Neural cell (in vitro differentiated cells): Measurements from ENCODE around the gene RASD2. TPM values are rescaled to one million over a fixed set of nuclear protein-coding genes. Genes with fewer than 3 reads are reported as not detected.

Experiments used
- H2AFZ ChIP-seq: fragments of 200-600, 300-800 bp; sonication (generic), shearing (Covaris generic); 2 replicates; pipeline ENCODE4 v1.6.0; 2014; ENCODE audit warnings: low read depth, mild to moderate bottlenecking, antibody characterized with exemption, low read length, moderate library complexity
- H3F3A ChIP-seq: fragments of 200-600 bp; shearing (Covaris generic); 2 replicates; pipeline ENCODE4 v1.6.1; 2016; ENCODE audit warnings: mild to moderate bottlenecking, moderate library complexity, mixed read lengths, antibody characterized with exemption, low read length; ENCODE audit not compliant: insufficient read depth, poor library complexity, severe bottlenecking
- H3K27ac ChIP-seq: fragments of 200-600, 300-800 bp; sonication (generic), shearing (Covaris generic); 2 replicates; pipeline ENCODE4 v1.5.1; 2014; ENCODE audit warnings: mild to moderate bottlenecking, low read length, moderate library complexity
- H3K27me3 ChIP-seq: fragments of 300-800, 200-600 bp; sonication (generic), shearing (Covaris generic); 2 replicates; pipeline ENCODE4 v1.6.0; 2014; ENCODE audit warnings: mild to moderate bottlenecking, low read depth, low read length, moderate library complexity; ENCODE audit not compliant: insufficient read depth
- H3K36me3 ChIP-seq: fragments of 300-800, 200-600 bp; sonication (generic), shearing (Covaris generic); 2 replicates; pipeline ENCODE4 v1.5.1; 2014; ENCODE audit warnings: mild to moderate bottlenecking, antibody characterized with exemption, low read length, moderate library complexity; ENCODE audit not compliant: insufficient read depth
- H3K4me2 ChIP-seq: fragments of 300-800, 200-600 bp; sonication (generic), shearing (Covaris generic); 2 replicates; pipeline ENCODE4 v1.6.0; 2014; ENCODE audit warnings: mild to moderate bottlenecking, low read length
- H3K4me3 ChIP-seq: fragments of 300-800, 200-600 bp; sonication (generic), shearing (Covaris generic); 2 replicates; pipeline ENCODE4 v1.5.1; 2014; ENCODE audit warnings: mild to moderate bottlenecking, low read length, moderate library complexity
- H3K79me2 ChIP-seq: fragments of 200-600 bp; shearing (Covaris generic); replicated peaks from 2 replicates; pipeline ENCODE4 v1.6.0; 2014; ENCODE audit warnings: mild to moderate bottlenecking, low read length, moderate library complexity; ENCODE audit not compliant: insufficient read depth
- H3K9ac ChIP-seq: fragments of 300-800, 200-600 bp; sonication (generic), shearing (Covaris generic); 2 replicates; pipeline ENCODE4 v1.6.1; 2016; ENCODE audit warnings: mild to moderate bottlenecking, low read length, mixed read lengths
- H3K9me2 ChIP-seq: fragments of 200-600 bp; shearing (Covaris generic); 2 replicates; pipeline ENCODE4 v1.6.1; 2016; ENCODE audit warnings: mild to moderate bottlenecking, low read length, mixed read lengths; ENCODE audit not compliant: insufficient read depth
- H3K9me3 ChIP-seq: fragments of 200-600, 300-800 bp; sonication (generic), shearing (Covaris generic); 2 replicates; pipeline ENCODE4 v1.6.1; 2016; ENCODE audit warnings: mild to moderate bottlenecking, mixed run types, low read length, moderate library complexity, mixed read lengths
- H4K20me1 ChIP-seq: fragments of 200-600 bp; shearing (Covaris generic); 2 replicates; pipeline ENCODE4 v1.6.1; 2016; ENCODE audit warnings: mild to moderate bottlenecking, mixed run types; ENCODE audit not compliant: insufficient read depth
- CTCF ChIP-seq: fragments of 450-650 bp; IDR thresholded peaks from 2 replicates; pipeline ENCODE4 v1.5.1; 2014; ENCODE audit warnings: antibody characterized with exemption, mild to moderate bottlenecking, moderate library complexity; ENCODE audit not compliant: poor library complexity, severe bottlenecking
- EP300 ChIP-seq: fragments of 450-650 bp; conservative IDR thresholded peaks from 2 replicates; pipeline ENCODE4 v1.6.1; 2014; ENCODE audit warnings: antibody characterized with exemption, mild to moderate bottlenecking, moderate library complexity; ENCODE audit not compliant: poor library complexity, severe bottlenecking
- EZH2 ChIP-seq: fragments of 200-600, 300-800 bp; shearing (Covaris generic), sonication (generic); IDR thresholded peaks from 2 replicates; pipeline ENCODE4 v1.6.1; 2014; ENCODE audit warnings: antibody characterized with exemption, low read length, borderline replicate concordance, mild to moderate bottlenecking; ENCODE audit not compliant: insufficient read depth, poor library complexity, severe bottlenecking
- MXI1 ChIP-seq: fragments of 450-650 bp; conservative IDR thresholded peaks from 2 replicates; pipeline ENCODE4 v1.6.1; 2014; ENCODE audit warnings: antibody characterized with exemption, mild to moderate bottlenecking; ENCODE audit not compliant: poor library complexity, severe bottlenecking
- POLR2AphosphoS5 ChIP-seq: IDR thresholded peaks from 2 replicates; pipeline ENCODE4 v1.6.1; 2012
- RAD21 ChIP-seq: fragments of 450-650 bp; conservative IDR thresholded peaks from 2 replicates; pipeline ENCODE4 v1.6.1; 2014; ENCODE audit warnings: antibody characterized with exemption, mild to moderate bottlenecking, moderate library complexity
- REST ChIP-seq: IDR thresholded peaks from 2 replicates; pipeline ENCODE4 v1.6.1; 2012; ENCODE audit warnings: borderline replicate concordance
- SMC3 ChIP-seq: fragments of 450-650 bp; conservative IDR thresholded peaks from 2 replicates; pipeline ENCODE4 v1.6.1; 2014; ENCODE audit warnings: antibody characterized with exemption, mild to moderate bottlenecking, moderate library complexity; ENCODE audit not compliant: poor library complexity
- TAF1 ChIP-seq: IDR thresholded peaks from 2 replicates; pipeline ENCODE4 v1.6.1; 2012; ENCODE audit warnings: low read depth
- polyA plus RNA-seq: library from polyadenylated mRNA; depleted of rRNA; stranded (reverse); fragments of >200 nt; gene quantifications from 2 replicates; pipeline ENCODE4 v1.2.3, GENCODE V29; 2014

The RASD2 gene
- polyA plus RNA-seq, 1 donor from 2014 or later = 0.14 TPM

- no peak overlapping the region for H2AFZ ChIP-seq
- no peaks in the 10 kb centered on the region for H3K9me3 ChIP-seq
- H3K4me3 ChIP-seq = no peak overlapping the region
- TF ChIP-seq TAF1 (no peak), MXI1 (no peak), SMC3 (no peak), REST (no peak), EZH2 (no peak), EP300 (no peak), POLR2AphosphoS5 (no peak), CTCF (no peak), RAD21 (no peak)
- H3K27ac ChIP-seq = no peak overlapping the region
- H3F3A ChIP-seq = no peaks in the 10 kb centered on the region
- H3K79me2 ChIP-seq = no peaks in the 10 kb centered on the region
- H3K36me3 ChIP-seq = no peaks in the 10 kb centered on the region
- H3K4me2 ChIP-seq = no peak overlapping the region
- no peak overlapping the region for H3K9ac ChIP-seq
- H3K27me3 ChIP-seq = no peaks in the 10 kb centered on the region
- no peaks in the 10 kb centered on the region for H4K20me1 ChIP-seq
- no peaks in the 10 kb centered on the region for H3K9me2 ChIP-seq
Measured at GRCh38 chr22:35526333-35526979, 14.2 kb upstream of the RASD2 start.

- no peaks in the 10 kb centered on the region for H3K27me3 ChIP-seq
- H3K4me3 ChIP-seq = no peak overlapping the region
- H3K9ac ChIP-seq = no peak overlapping the region
- H3F3A ChIP-seq = no peaks in the 10 kb centered on the region
- no peaks in the 10 kb centered on the region for H3K9me3 ChIP-seq
- H3K79me2 ChIP-seq = no peaks in the 10 kb centered on the region
- H3K27ac ChIP-seq = no peak overlapping the region
- no peaks in the 10 kb centered on the region for H3K9me2 ChIP-seq
- no peak overlapping the region for H3K4me2 ChIP-seq
- TF ChIP-seq POLR2AphosphoS5 (no peak), RAD21 (no peak), EZH2 (no peak), TAF1 (no peak), CTCF (no peak)
- H2AFZ ChIP-seq = no peak overlapping the region
- H3K36me3 ChIP-seq = no peaks in the 10 kb centered on the region
- H4K20me1 ChIP-seq = no peaks in the 10 kb centered on the region
Measured at GRCh38 chr22:35528927-35529326, 11.7 kb upstream of the RASD2 start.
